GM21737 (cell line): ENCODE results near the gene PROM2.

Experiments used
- ATAC-seq: cut with Tn5 transposase; IDR thresholded peaks from one replicate; pipeline ENCODE4 v1.9.1; 2021; ENCODE audit warnings: mild to moderate bottlenecking, moderate library complexity; ENCODE audit not compliant: unreplicated experiment

The PROM2 gene

DNA sequence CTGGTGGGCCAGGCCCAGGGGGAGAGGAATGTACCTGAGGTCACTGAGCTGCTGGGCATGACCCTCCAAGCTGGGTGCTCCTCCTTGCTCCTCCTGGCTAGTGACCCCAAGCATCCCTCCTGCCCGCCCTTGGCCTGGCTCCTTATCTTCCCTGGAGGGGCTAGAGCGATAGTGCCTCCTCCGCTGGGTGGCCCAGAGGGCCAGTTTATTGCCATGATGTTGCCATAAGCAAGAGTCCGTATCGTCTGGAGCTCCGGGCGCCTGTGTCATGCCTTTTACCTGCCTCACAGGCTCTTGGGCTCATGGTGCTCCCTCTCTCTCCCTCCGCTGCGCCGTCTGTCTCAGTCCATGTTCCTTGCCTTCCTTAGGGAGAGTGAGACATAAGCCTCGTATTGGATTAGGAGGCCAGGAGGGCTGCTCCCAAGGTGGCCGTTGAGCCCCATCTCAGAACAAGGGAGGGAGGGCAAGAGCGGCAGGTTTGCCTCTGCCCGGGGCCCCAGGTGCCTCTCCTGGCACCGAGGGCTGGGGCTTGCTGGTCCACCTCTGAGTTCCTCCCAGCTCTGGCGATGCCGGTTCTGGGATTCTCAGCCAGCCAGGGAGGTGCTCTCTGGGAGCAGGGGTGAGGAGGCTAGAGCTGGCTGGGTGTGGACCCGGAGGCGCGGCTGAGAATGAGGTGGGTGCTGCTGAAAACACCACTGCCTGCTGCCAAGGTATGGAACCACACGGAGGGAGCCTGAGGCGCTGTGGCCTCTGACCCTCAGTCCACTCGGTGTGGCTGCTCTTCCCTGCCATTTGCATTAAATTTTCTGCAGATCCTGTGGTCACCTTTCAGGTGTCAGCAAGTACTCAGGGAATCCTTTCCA is 45.5 kb downstream of the PROM2 start:
- no peak for ATAC-seq

DNA sequence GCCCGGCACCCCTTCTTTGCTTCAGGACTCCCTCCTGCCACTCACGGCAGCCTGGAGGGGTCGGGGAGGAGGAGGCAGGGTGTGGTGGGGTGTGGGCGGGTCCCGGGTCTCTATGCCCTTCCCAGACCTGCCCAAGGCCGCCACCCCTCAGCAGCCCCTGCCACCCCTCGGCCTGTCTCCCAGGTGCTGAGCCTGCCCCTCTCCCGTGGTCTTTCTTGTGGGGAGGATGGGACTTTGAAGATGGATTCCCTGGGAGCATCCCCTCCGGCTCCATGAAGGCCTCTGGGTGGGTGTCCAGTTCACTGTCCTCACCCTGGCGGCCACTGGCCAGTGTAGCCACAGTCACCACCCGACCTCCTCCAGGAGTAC is 46.1 kb downstream of the PROM2 start:
- ATAC-seq: no peak

- no peak for ATAC-seq
These were observed 46.9 kb downstream of the PROM2 start for GRCh38 chr2:95320986-95321767.

DNA sequence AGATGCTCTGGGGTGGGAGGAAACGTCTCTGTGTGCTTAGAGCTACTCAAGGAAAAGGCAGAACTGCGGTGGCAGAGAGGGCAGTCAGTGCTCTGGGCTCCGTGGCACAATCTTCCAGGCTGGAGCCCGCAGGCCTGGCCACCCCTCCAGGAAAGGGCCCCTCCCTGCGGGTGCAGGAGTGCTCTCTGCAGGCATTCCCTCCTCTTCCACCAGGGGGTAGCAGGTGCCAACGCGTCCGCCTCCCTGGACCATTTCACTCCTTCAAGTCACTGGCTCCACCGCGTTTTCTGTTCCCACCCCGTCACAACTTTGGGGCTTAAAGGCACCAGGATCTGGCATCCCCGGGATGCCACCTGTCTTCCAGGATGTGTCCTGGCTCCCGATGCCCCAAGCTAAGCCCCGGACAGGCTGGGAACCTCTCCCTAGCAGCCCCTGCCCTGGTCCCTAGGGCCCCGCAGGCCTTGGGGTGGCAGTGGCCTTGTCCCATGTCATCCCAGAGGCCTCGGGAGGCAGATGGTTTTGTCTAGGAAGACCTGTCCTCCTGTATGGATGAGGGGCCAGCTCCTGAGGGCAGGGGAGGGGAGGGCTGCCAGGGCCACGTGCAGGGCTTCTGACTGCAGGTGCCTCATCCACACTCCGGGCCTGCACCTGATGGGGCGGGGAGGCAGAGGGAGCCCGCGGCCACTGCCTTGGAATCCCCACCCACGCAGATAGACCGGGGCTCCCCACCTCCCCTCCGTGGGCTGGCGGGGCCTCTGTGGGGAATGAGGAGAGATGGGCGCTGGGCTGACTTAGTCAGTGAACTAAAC is 49.3 kb downstream of the PROM2 start:
- no peak for ATAC-seq

- ATAC-seq: no peak
These were observed 50.8 kb downstream of the PROM2 start for GRCh38 chr2:95325026-95325425.

DNA sequence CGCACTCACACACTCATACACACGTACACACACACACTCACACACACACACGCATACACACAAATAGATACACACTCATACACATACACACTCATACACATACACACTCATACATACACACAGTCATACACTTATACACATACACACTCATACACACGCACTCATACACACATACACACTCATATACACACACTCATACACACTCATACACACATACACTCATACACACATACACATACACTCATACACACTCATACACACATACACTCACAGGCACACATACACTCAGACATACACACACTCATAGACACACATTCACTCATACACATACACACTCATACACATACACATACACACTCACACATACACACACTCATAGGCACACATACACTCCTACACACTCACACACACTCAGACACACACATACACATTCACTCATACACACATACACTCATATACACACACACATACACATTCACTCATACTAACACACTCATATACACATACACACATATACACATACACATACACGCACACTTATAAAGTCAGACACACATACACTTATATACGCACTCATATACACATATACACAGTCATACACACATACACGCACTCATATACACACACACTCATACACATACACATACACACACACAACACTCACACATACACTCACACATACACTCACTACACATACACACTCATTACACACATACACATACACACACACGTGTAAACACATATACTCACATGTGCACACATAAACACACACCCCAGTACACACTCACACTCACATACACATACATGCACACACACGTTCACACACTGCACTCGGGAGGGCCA is 51.6 kb downstream of the PROM2 start:
- no peak for ATAC-seq

- ATAC-seq: no peak
These were observed 52.3 kb downstream of the PROM2 start for GRCh38 chr2:95326433-95327140.

- no peak for ATAC-seq
These were observed 53.6 kb downstream of the PROM2 start for GRCh38 chr2:95327861-95328260.

DNA sequence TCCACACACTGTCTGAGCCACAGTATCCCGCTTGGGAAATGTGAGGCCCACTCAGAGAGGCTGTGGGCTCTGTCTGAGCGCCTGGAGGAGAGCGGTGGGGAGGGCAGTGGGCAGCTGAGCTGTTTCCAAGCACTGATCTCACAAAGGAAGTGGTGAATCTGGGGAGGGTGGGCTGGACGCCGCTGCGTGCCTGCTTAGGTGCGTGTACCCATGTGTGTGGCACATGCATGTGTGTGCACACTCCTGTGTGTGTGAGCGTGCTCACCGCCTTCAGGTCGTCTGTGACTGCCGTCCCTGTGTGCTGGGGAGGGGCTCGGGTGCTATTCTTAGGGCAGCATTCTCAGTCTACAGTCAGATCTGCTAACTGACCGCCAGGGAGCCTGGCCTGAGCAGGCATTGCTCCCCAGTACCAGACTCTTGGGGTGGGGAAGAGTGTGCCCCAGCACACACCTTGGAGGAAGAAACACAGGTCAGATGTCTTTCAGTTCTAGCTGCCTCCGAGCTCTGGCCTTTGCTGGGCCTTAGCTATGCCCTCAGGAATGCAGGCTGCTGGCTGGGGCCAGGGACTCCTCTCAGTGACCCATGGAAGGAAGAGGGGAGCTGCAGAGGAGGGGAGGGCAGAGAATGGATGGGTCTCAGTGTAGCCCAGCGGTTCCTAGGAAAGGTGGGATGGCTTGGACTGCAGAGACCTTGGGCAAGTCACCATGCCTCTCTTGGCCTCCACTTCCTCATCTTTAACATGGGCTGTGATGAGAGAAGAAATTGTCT is 54.3 kb downstream of the PROM2 start:
- no peak for ATAC-seq

DNA sequence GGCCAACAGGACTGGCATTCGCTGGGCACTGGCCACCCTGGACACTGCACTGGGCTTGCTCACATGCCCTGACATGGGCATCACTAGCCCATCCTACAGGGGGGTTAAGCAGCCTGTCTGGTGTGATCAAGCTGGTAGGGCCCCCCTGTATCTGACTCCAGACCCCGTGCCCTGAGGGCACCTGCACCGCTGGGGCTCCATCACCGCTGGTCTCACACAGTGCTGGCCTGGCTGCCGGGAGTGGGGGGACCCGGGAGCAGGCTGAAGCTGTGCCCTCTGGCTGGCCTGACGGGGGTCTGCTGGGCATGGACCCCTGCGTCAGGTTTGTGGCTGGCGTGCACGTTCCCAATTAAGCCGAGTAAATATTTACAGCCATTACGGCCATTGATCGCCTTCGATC is 55.2 kb downstream of the PROM2 start:
- ATAC-seq: no peak

DNA sequence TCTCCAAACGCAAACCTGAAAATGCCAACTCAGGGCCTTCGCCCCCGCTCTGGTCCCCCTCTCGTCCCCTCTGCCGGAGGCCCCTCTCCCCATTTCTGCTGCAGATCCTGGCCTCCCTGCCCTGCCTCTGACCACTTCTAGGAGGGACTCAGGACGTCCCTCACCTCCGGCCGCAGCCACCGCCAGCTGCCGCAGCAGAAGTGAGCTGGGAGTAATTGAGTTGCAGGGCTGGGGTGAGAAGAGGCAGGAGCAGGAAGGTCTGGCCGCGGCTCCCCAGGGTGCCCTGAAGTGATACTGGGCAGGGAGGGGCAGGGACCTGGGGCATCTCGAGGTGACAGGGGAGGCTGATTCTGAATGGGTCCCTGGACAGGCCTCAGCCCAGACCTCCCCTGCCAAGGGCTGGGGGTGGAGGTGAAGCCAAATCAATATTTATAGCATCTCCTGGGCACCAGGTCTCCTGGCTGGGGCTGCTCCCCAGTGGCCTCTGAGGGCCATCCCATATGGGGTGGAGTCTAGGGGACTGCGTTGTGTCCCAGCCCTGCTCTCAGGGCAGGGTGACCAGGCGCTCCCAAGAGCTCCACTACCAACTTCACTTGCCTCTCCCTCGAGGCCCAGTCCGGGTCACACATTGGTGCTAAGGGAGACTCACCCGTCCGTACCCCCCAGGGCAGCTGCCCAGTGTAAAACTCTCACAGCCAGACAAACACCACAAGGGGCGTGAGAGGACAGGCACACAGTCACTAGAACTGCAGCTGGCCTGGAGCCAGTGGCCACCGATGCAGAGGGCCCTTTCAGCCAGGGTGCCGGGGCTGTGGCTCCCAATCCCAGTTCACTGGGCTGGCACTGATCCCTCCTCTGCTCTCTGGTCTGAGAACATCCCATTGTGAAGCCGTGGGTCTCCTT is 55.9 kb downstream of the PROM2 start:
- ATAC-seq: no peak

- ATAC-seq: no peak
These were observed 56.6 kb downstream of the PROM2 start for GRCh38 chr2:95330794-95331338.

- no peak for ATAC-seq
These were observed 57.4 kb downstream of the PROM2 start for GRCh38 chr2:95331606-95332005.

DNA sequence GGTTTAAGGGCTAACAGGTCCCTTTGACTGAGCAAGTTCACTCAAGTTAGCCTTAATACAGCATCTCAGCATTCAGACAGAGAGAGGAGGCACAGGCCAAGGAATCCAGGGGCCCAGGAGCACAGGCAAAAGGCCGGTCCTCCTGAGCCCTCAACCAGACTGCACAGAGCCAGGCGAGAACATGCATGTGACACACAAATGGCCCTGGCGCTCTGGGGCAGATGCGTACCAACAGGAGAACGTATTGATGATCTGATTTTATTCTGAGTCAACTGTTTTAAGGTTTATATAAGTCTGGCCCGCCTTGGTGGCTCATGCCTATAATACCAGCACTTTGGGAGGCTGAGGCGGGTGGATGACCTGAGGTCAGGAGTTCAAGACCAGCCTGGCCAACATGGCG is 57.8 kb downstream of the PROM2 start:
- no peak for ATAC-seq

GRCh38 chr2:95333056-95333455 is 58.8 kb downstream of the PROM2 start:
- no peak for ATAC-seq

- no peak for ATAC-seq
These were observed 59.7 kb downstream of the PROM2 start for GRCh38 chr2:95333888-95334338.

DNA sequence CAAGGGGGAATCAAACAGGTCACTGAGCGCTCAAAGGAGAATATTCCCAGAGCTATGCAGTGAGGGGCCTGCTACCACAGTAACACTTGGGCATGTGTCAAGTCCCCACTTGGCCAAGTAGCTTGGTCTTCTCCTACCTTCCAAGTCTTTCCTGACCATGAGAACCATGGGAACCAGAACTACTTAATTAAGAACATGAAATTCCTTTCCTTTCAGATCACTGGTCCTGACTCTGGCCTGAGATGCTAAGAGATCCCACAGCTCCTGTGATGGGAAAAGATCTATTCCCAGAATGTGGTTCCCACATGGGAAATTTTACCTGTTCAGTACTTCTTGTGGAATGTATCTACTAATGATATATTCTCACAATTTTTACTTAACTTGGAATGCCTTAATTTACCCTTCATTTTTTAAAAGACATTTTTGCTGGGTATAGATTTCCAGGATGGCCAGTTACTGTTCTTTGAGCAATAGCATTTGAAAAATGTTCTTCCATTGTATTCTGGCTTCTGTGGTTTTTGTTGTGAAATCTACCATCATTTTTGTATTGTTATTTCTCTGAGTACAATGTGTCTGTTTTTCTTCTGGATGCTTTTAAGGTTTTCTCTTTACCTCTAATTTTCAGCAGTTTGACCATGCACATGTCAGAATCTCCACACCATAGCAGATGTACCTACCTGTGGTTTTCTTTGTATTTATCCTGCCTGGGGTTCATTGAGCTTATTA is 60.8 kb downstream of the PROM2 start:
- no peak for ATAC-seq
